ENCODE results near the gene THAP11. TPM values are rescaled to one million over a fixed set of nuclear protein-coding genes. Genes with fewer than 3 reads are reported as not detected.

THAP11 gene
- polyA plus RNA-seq, 3 donors: 17.6 to 84.2 (median 52.5) TPM

DNA sequence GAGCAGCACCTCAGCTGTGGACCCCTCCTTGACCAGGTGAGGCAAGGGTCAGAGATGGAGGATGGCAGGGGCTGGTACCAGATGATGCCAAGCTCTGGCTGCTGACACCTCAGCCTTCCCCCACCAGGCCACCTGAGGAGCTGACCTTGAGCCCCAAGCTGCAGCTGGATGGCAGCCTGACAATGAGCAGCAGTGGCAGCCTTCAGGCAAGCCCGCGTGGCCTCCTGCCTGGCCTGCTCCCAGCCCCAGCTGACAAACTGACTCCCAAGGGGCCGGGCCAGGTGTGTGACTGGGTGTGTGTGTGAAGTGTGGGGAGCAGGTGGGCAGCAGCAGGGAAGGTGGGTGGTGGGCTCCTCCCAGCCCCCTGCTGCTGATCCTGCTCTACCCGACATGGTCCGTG lies 37.8 kb downstream of the THAP11 start:
- no peak overlapping the region for H3K4me2 ChIP-seq (replicated peaks; ENCODE audit: extremely low read depth, low read length, poor library complexity, severe bottlenecking)
- Mint-ChIP-seq H3K9me3 (no peaks in the 10 kb centered on the region), H3K27me3 (ENCODE audit: low read depth in 3 of 3) (peaks cover 0 to 2% (median 2%) of the 10 kb centered on the region in 3 donors), H3K4me3 (no peak overlapping the region), H3K4me1 (peaks cover 6% of the 10 kb centered on the region), H3K27ac (no peak overlapping the region), H3K36me3 (peaks cover 84 to 99% of the 10 kb centered on the region in 2 donors)
- H3K79me2 ChIP-seq (ENCODE audit: insufficient read depth, low read length): peaks cover 19% of the 10 kb centered on the region
- peaks cover 0 to 1% of the 10 kb centered on the region in 2 donors for H3K4me1 ChIP-seq (ENCODE audit: control insufficient read depth in 1 of 2, insufficient read depth in 2 of 2, low read length in 2 of 2)
- peaks cover 94 to 98% of the 10 kb centered on the region in 2 donors for H3K36me3 ChIP-seq (replicated peaks in 1 of 2; ENCODE audit: control insufficient read depth in 1 of 2, insufficient read depth in 2 of 2, low read length in 2 of 2)
- H3K9me3 ChIP-seq (replicated peaks in 1 of 2; ENCODE audit: control insufficient read depth in 1 of 2, insufficient read depth in 1 of 2, low read length in 2 of 2): no peaks in the 10 kb centered on the region
- H2AFZ ChIP-seq (ENCODE audit: insufficient read depth, low read depth, low read length, poor library complexity, severe bottlenecking): no peak overlapping the region
- H3K4me3 ChIP-seq (replicated peaks in 1 of 3; ENCODE audit: low read depth in 2 of 3, low read length in 3 of 3): no peak overlapping the region
- intact Hi-C loops (cut with micrococcal nuclease): loop anchor here (5.0 to 10.0 kb wide), 3 partner anchors 55 to 355 kb away; partner anchors contain the start of genes CTRL (in 1 of the 2), ESRP2 (in 1 of the 2) and PSMB10 (in 1 of the 2)
- WGBS (ENCODE audit: insufficient coverage): 88% methylated on average over 5 of the region's 5 CpGs
- TF ChIP-seq CTCF (IDR thresholded peaks at IDR 0.05): no peak
- no peak for DNase-seq
- peaks cover 25% of the 10 kb centered on the region for H4K20me1 ChIP-seq (ENCODE audit: insufficient read depth, low read length)
- H3K27me3 ChIP-seq (ENCODE audit: control insufficient read depth in 2 of 2, insufficient read depth in 2 of 2, low read length in 2 of 2): no peaks in the 10 kb centered on the region
- H3K27ac ChIP-seq (ENCODE audit: low read depth in 1 of 2, low read length in 2 of 2): no peak overlapping the region
- H3K9ac ChIP-seq (ENCODE audit: insufficient read depth, low read length, poor library complexity, severe bottlenecking): no peak overlapping the region

DNA sequence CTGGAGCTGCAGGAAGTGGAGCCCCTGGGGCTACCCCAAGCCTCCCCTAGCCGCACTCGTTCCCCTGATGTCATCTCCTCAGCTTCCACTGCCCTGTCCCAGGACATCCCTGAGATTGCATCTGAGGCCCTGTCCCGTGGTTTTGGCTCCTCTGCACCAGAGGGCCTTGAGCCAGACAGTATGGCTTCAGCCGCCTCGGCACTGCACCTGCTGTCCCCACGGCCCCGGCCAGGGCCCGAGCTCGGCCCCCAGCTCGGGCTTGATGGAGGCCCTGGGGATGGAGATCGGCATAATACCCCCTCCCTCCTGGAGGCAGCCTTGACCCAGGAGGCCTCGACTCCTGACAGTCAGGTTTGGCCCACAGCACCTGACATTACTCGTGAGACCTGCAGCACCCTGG lies 38.5 kb downstream of the THAP11 start:
- Histone ChIP-seq H3K9me3 (replicated peaks in 1 of 2; ENCODE audit: control insufficient read depth in 1 of 2, insufficient read depth in 1 of 2, low read length in 2 of 2) (no peaks in the 10 kb centered on the region), H3K4me3 (replicated peaks in 1 of 3; ENCODE audit: low read depth in 2 of 3, low read length in 3 of 3) (no peak overlapping the region), H3K79me2 (ENCODE audit: insufficient read depth, low read length) (peaks cover 13% of the 10 kb centered on the region), H4K20me1 (ENCODE audit: insufficient read depth, low read length) (peaks cover 19% of the 10 kb centered on the region), H3K9ac (ENCODE audit: insufficient read depth, low read length, poor library complexity, severe bottlenecking) (no peak overlapping the region), H3K4me1 (ENCODE audit: control insufficient read depth in 1 of 2, insufficient read depth in 2 of 2, low read length in 2 of 2) (no peaks in the 10 kb centered on the region), H3K27me3 (ENCODE audit: control insufficient read depth in 2 of 2, insufficient read depth in 2 of 2, low read length in 2 of 2) (no peaks in the 10 kb centered on the region), H3K27ac (ENCODE audit: low read depth in 1 of 2, low read length in 2 of 2) (no peak overlapping the region), H3K36me3 (replicated peaks in 1 of 2; ENCODE audit: control insufficient read depth in 1 of 2, insufficient read depth in 2 of 2, low read length in 2 of 2) (peaks cover 100% of the 10 kb centered on the region in 2 donors), H2AFZ (ENCODE audit: insufficient read depth, low read depth, low read length, poor library complexity, severe bottlenecking) (no peak overlapping the region), H3K4me2 (replicated peaks; ENCODE audit: extremely low read depth, low read length, poor library complexity, severe bottlenecking) (no peak overlapping the region)
- no peak overlapping the region for H3K27ac Mint-ChIP-seq
- H3K27me3 Mint-ChIP-seq (ENCODE audit: low read depth in 3 of 3): peaks cover 0 to 2% (median 2%) of the 10 kb centered on the region in 3 donors
- H3K9me3 Mint-ChIP-seq: no peaks in the 10 kb centered on the region
- TF ChIP-seq CTCF (IDR thresholded peaks at IDR 0.05): no peak
- intact Hi-C loops (cut with micrococcal nuclease): loop anchor here in 1 of 2 donors (5.0 to 10.0 kb wide), 2 partner anchors 182 to 354 kb away; partner anchors contain the start of gene ESRP2
- H3K4me3 Mint-ChIP-seq: no peak overlapping the region
- H3K4me1 Mint-ChIP-seq: no peaks in the 10 kb centered on the region
- 97% methylated on average over 13 of the region's 13 CpGs for WGBS (ENCODE audit: insufficient coverage)
- H3K36me3 Mint-ChIP-seq: peaks cover 84 to 97% of the 10 kb centered on the region in 2 donors
- DNase-seq: no peak
